H9 (cell line): ENCODE measurements around the gene HAVCR1. TPM values are rescaled to one million over a fixed set of nuclear protein-coding genes. Genes with fewer than 3 reads are reported as not detected.

Experiments used
- DNase-seq: peaks from one replicate; pipeline ENCODE4 v3.0.0-alpha.2; 2017
- H2AFZ ChIP-seq: one replicate; pipeline ENCODE4 v1.6.1; 2013; ENCODE audit warnings: mild to moderate bottlenecking, low read length, control low read depth, moderate library complexity
- H2AK5ac ChIP-seq: 2 replicates; pipeline ENCODE4 v1.6.1; 2013; ENCODE audit warnings: low read length, control low read depth, mixed read lengths; ENCODE audit not compliant: insufficient read length
- H2BK120ac ChIP-seq: one replicate; pipeline ENCODE4 v1.6.1; 2013; ENCODE audit warnings: low read depth, mild to moderate bottlenecking, low read length, control low read depth, inconsistent platforms; ENCODE audit not compliant: poor library complexity, severe bottlenecking
- H2BK12ac ChIP-seq: 2 replicates; pipeline ENCODE4 v1.6.1; 2013; ENCODE audit warnings: low read length, control low read depth, mixed read lengths, low read depth; ENCODE audit not compliant: insufficient read length
- H2BK15ac ChIP-seq: 2 replicates; pipeline ENCODE4 v1.6.1; 2013; ENCODE audit warnings: low read depth, low read length, control low read depth
- H2BK20ac ChIP-seq: one replicate; pipeline ENCODE4 v1.6.1; 2013; ENCODE audit warnings: low read depth, mild to moderate bottlenecking, low read length, control low read depth, inconsistent platforms; ENCODE audit not compliant: poor library complexity, severe bottlenecking
- H2BK5ac ChIP-seq: 2 replicates; pipeline ENCODE4 v1.6.1; 2013; ENCODE audit warnings: low read length, control low read depth, mixed read lengths; ENCODE audit not compliant: insufficient read length
- H3K14ac ChIP-seq: 2 replicates; pipeline ENCODE4 v1.6.1; 2013; ENCODE audit warnings: low read length, control low read depth; ENCODE audit not compliant: insufficient read depth
- H3K18ac ChIP-seq: 2 replicates; pipeline ENCODE4 v1.6.1; 2013; ENCODE audit warnings: low read depth, mild to moderate bottlenecking, mixed read lengths, low read length, control low read depth; ENCODE audit not compliant: insufficient read length
- H3K23ac ChIP-seq: 2 replicates; pipeline ENCODE4 v1.6.1; 2013; ENCODE audit warnings: low read length, control low read depth, mixed read lengths, low read depth; ENCODE audit not compliant: insufficient read length
- H3K23me2 ChIP-seq: 2 replicates; pipeline ENCODE4 v1.6.1; 2013; ENCODE audit warnings: low read depth, mild to moderate bottlenecking, mixed read lengths, low read length, control low read depth; ENCODE audit not compliant: insufficient read length, poor library complexity, severe bottlenecking
- H3K27ac ChIP-seq: 2 replicates; pipeline ENCODE4 v1.5.1; 2013; ENCODE audit warnings: low read length, control low read depth, mixed read lengths, low read depth; ENCODE audit not compliant: insufficient read length
- H3K27me3 ChIP-seq: 2 replicates; pipeline ENCODE4 v1.6.1; 2013; ENCODE audit warnings: low read length, control low read depth, inconsistent platforms; ENCODE audit not compliant: insufficient read depth
- H3K4ac ChIP-seq: 2 replicates; pipeline ENCODE4 v1.6.1; 2013; ENCODE audit warnings: low read depth, mild to moderate bottlenecking, control low read depth, inconsistent platforms, low read length, moderate library complexity
- H3K4me1 ChIP-seq: 2 replicates; pipeline ENCODE4 v1.6.1; 2013; ENCODE audit warnings: low read length, control low read depth, inconsistent platforms; ENCODE audit not compliant: insufficient read depth
- H3K4me2 ChIP-seq: 2 replicates; pipeline ENCODE4 v1.6.1; 2013; ENCODE audit warnings: low read length, control low read depth, mixed read lengths; ENCODE audit not compliant: insufficient read length, insufficient read depth
- H3K56ac ChIP-seq: 2 replicates; pipeline ENCODE4 v1.6.1; 2013; ENCODE audit warnings: low read depth, mild to moderate bottlenecking, mixed read lengths, low read length, control low read depth; ENCODE audit not compliant: insufficient read length
- H3K79me1 ChIP-seq: 2 replicates; pipeline ENCODE4 v1.6.1; 2013; ENCODE audit warnings: low read depth, mild to moderate bottlenecking, moderate library complexity, low read length, control low read depth, inconsistent platforms; ENCODE audit not compliant: insufficient read depth, poor library complexity, severe bottlenecking
- H3K79me2 ChIP-seq: 2 replicates; pipeline ENCODE4 v1.6.1; 2013; ENCODE audit warnings: low read length, control low read depth, inconsistent platforms; ENCODE audit not compliant: insufficient read depth
- H3K9ac ChIP-seq: 2 replicates; pipeline ENCODE4 v1.6.1; 2013; ENCODE audit warnings: low read length, control low read depth, mixed read lengths; ENCODE audit not compliant: insufficient read length; ENCODE audit errors: extremely low read depth
- H3K9me3 ChIP-seq: one replicate; pipeline ENCODE4 v1.6.1; 2013; ENCODE audit warnings: low read depth, low read length, inconsistent platforms; ENCODE audit not compliant: control insufficient read depth
- H3T11ph ChIP-seq: one replicate; pipeline ENCODE4 v1.6.1; 2013; ENCODE audit warnings: mild to moderate bottlenecking, low read length, control low read depth, inconsistent platforms
- H4K20me1 ChIP-seq: one replicate; pipeline ENCODE4 v1.6.1; 2013; ENCODE audit not compliant: control insufficient read depth, insufficient read length, insufficient read depth
- H4K5ac ChIP-seq: 2 replicates; pipeline ENCODE4 v1.6.1; 2013; ENCODE audit warnings: low read depth, mild to moderate bottlenecking, mixed read lengths, low read length, control low read depth; ENCODE audit not compliant: insufficient read length
- H4K8ac ChIP-seq: replicated peaks from 2 replicates; pipeline ENCODE4 v1.6.1; 2013; ENCODE audit warnings: low read length, control low read depth, mixed read lengths, low read depth; ENCODE audit not compliant: insufficient read length
- H4K91ac ChIP-seq: 2 replicates; pipeline ENCODE4 v1.6.1; 2013; ENCODE audit warnings: low read depth, mild to moderate bottlenecking, moderate library complexity, mixed read lengths, low read length, control low read depth; ENCODE audit not compliant: insufficient read length
- H3K27ac Mint-ChIP-seq, 3 experiments: 2 replicates in 2 of 3; 3 replicates in 1 of 3; pipeline ENCODE4 v1.8.0; 2020 to 2021; ENCODE audit warnings: mixed read lengths in 3 of 3, mild to moderate bottlenecking in 1 of 3, moderate library complexity in 1 of 3
- H3K27me3 Mint-ChIP-seq: 2 replicates; pipeline ENCODE4 v1.8.0; 2021; ENCODE audit warnings: low read depth, mild to moderate bottlenecking, moderate library complexity, mixed read lengths
- H3K36me3 Mint-ChIP-seq, 3 experiments: 2 replicates in 2 of 3; 3 replicates in 1 of 3; pipeline ENCODE4 v1.8.0; 2020 to 2021; ENCODE audit warnings: low read depth in 3 of 3, mixed read lengths in 3 of 3; ENCODE audit not compliant: insufficient read depth in 1 of 3
- H3K4me1 Mint-ChIP-seq, 2 experiments: 2 replicates each; pipeline ENCODE4 v1.8.0; 2020; ENCODE audit warnings: mixed read lengths in 2 of 2
- H3K4me3 Mint-ChIP-seq, 2 experiments: 2 replicates in 1 of 2; 3 replicates in 1 of 2; pipeline ENCODE4 v1.8.0; 2020 to 2021; ENCODE audit warnings: mild to moderate bottlenecking in 2 of 2, mixed read lengths in 2 of 2, moderate library complexity in 1 of 2
- H3K9me3 Mint-ChIP-seq, 2 experiments: 2 replicates in 1 of 2; 3 replicates in 1 of 2; pipeline ENCODE4 v1.8.0; 2020; ENCODE audit warnings: mild to moderate bottlenecking in 2 of 2, mixed read lengths in 2 of 2, moderate library complexity in 1 of 2
- WGBS: extraction: QIAGEN DNeasy Blood & Tissue Kit; methylation state at CpG from one replicate; pipeline ENCODE4 v1.1.7; 2013; ENCODE audit warnings: missing lambda C conversion rate, low lambda C conversion rate, mixed read lengths; ENCODE audit not compliant: insufficient read length; ENCODE audit errors: extremely low coverage; 5-methylcytosine and 5-hydroxymethylcytosine counted together
- total RNA-seq: library from RNA; stranded (reverse); gene quantifications from 2 replicates; pipeline ENCODE4 v1.2.1, GENCODE V29; 2021
- TF ChIP-seq, protein P1 (sequence below): fragments of 200-600 bp; sonication (generic); conservative IDR thresholded peaks from 3 replicates; pipeline ENCODE4 v1.8.0; 2021; ENCODE audit warnings: antibody characterized with exemption, mild to moderate bottlenecking

The HAVCR1 gene
- total RNA-seq, 1 experiment from 2014 or later = not detected

- Histone ChIP-seq H3K56ac (no peak overlapping the region), H3K79me1 (no peaks in the 10 kb centered on the region), H2BK5ac (no peak overlapping the region), H2BK120ac (no peak overlapping the region), H4K5ac (no peak overlapping the region), H2AFZ (no peak overlapping the region), H3K9ac (no peak overlapping the region), H4K20me1 (no peaks in the 10 kb centered on the region), H3T11ph (no peak overlapping the region), H3K79me2 (no peaks in the 10 kb centered on the region), H3K4me1 (no peaks in the 10 kb centered on the region), H2AK5ac (no peak overlapping the region), H3K9me3 (no peaks in the 10 kb centered on the region), H2BK20ac (no peak overlapping the region), H4K8ac (no peak overlapping the region), H3K27ac (no peak overlapping the region), H3K4me2 (no peak overlapping the region), H3K4ac (no peak overlapping the region), H3K23ac (no peak overlapping the region), H2BK12ac (no peak overlapping the region), H3K18ac (no peak overlapping the region), H4K91ac (no peak overlapping the region), H3K14ac (no peak overlapping the region), H3K23me2 (no peaks in the 10 kb centered on the region), H2BK15ac (no peak overlapping the region), H3K27me3 (no peaks in the 10 kb centered on the region)
- TF ChIP-seq, protein P1, sequence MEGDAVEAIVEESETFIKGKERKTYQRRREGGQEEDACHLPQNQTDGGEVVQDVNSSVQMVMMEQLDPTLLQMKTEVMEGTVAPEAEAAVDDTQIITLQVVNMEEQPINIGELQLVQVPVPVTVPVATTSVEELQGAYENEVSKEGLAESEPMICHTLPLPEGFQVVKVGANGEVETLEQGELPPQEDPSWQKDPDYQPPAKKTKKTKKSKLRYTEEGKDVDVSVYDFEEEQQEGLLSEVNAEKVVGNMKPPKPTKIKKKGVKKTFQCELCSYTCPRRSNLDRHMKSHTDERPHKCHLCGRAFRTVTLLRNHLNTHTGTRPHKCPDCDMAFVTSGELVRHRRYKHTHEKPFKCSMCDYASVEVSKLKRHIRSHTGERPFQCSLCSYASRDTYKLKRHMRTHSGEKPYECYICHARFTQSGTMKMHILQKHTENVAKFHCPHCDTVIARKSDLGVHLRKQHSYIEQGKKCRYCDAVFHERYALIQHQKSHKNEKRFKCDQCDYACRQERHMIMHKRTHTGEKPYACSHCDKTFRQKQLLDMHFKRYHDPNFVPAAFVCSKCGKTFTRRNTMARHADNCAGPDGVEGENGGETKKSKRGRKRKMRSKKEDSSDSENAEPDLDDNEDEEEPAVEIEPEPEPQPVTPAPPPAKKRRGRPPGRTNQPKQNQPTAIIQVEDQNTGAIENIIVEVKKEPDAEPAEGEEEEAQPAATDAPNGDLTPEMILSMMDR = no peak
- H3K9me3 Mint-ChIP-seq = no peaks in the 10 kb centered on the region
- H3K27ac Mint-ChIP-seq = no peak overlapping the region
- WGBS = no CpG with 5 or more reads among the region's 4 CpGs
- H3K36me3 Mint-ChIP-seq = no peaks in the 10 kb centered on the region
- no peak for DNase-seq
- no peaks in the 10 kb centered on the region for H3K4me1 Mint-ChIP-seq
- no peaks in the 10 kb centered on the region for H3K27me3 Mint-ChIP-seq
- no peak overlapping the region for H3K4me3 Mint-ChIP-seq
Measured at GRCh38 chr5:157076558-157076957, 17.6 kb upstream of the HAVCR1 start.
